Stimulated activated CD8-positive, alpha-beta memory T cell treated with anti-CD3 and anti-CD28 coated beads, Interleukin-12 subunit alpha, Interleukin-12 subunit beta, amount 100 ng/mL, for 4 hours (primary cell): ENCODE data around the gene CDRT15.
"Not testable (repeated sequence)": the region's sequence is repeated elsewhere in the genome, so short reads cannot be mapped to it uniquely, and the experiment has no call there.

Experiments used
- DNase-seq: peaks from one replicate; pipeline ENCODE4 v3.0.0-alpha.2; 2020; ENCODE audit warnings: low read depth

The CDRT15 gene

DNA sequence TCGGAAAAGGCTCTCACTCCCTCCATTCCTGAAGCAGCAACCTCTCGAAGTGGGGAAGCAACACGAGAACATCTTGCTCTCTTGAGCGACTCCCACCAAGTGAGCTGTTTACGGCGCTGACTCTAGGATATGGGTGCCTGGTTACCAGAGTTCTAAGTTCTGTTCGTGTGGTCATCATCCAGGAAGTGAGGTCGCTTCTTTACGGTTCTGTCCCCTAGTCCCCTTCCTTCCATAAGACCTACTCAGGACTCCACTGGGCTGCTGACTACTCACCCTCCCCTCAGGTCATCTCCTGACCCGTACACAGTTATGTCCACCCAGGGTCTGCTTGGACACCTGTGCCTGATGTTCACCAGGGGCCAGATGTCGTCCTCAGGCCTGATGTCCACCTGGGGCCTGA is at the start of gene CDRT15:
Gene CDRT15, minus strand, starts transcription at position 101 of the 400 bp plus-strand sequence. Its CDS starts 29 bp downstream, at position 72.
- not testable (repeated sequence) for DNase-seq

DNA sequence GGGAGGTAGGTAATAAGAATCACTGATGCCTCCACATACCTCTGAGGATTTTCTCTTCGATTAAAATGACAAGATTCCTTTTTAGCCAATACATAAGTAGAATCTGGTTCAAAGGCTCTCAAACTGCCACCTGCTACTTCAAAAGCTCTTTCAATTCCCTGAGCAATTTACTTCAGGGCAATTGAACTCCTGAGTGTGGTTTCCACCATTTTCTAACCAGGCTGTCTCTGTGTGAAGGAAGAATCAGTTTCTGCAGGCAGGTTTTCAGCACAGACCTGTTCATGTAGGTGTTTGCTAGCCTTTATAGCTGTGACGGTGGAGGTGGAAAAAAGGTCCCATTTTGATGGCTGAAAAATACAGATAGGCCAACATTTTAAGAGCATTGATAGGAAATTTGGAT is 46.1 kb upstream of the CDRT15 start:
- DNase-seq = no peak

DNA sequence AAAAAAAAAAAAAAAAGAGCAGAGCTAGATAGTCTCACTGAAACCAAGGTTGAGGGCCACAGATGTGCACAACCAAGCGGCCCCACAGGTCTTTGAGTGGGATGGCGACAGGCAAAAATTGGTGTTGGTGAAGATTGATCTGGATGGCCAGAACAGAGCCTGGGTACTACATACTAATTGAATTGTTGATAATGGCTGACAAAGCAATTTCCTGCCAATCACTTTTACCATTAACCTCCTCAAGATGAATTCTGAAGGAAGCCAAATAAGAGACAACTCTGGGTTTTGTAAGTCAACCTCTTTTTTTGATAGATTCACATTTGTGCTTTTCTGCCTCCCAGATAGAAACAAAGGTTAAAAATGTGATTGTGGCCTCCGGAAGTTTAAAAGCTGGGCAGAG is 44.9 kb upstream of the CDRT15 start:
- DNase-seq = no peak

DNA sequence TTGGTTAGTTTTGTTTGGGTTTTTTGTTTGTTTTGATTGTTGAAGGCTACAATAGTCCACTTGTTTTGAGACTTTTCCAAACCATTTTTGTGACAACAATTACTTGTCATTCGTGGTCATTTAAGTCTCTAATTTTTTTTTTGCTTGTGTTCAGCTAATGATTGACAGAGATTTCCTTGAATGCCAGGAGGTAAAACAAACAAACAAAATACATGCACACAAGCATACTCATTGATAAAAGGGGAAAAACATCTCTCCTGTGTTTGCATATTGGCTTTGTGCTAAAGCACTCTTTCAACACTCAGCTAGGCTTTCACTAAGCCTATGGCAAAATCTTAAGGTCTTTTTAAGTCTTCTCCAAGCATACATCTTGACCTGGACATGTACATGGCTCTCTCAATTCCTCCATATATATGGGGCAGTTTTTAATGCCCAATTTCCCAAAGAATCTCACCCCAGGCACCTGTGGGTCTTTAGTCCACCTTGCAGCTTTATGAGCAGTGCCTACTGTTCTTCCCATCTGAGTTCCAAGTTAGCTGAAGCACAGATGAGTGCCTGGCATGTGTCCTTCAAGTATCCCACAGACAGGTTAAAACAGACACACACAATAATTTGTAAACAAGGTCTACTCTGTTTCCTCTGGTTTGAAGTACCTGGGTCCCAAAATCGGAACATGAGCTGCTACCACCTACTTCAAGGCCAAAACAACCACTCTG is 40.0 kb upstream of the CDRT15 start:
- no peak for DNase-seq

DNA sequence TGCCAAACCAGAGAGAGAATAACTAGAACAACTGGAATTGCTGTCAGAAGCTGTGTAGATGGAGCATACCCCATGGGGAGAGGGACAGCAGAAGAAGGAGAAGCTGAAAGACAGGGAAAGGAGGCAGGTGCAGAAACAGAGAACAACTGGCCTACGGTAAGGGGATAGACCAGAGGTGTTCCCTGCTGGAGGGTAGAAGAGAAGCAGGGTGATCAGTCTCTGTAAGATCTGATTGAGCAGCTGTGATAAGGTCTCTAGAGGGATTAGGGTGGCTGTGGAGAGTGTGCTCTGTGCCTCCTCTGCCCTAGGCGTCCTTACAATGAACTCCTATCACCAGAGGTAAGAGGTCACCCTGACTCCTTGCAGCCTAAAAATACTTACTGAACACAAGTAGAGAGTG is 33.8 kb upstream of the CDRT15 start:
- DNase-seq = no peak

DNA sequence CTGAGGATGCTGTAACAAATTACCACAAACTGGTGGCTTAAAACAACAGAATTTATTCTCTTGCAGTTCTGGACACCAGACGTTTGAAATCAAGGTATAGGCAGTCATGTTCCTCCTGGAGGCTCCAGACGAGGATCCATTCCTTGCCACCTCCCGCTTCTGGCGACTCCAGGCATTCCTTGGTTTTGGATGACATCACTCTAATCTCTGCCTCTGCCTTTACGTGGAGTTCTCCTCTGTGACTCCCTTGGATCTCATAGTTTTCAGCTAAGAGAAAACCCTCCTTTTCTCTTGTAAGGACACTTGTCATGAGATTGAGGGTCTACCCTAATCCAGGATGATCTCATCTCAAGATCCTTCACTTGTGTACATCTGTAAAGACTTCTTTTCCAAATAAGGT is 32.8 kb upstream of the CDRT15 start:
- DNase-seq = no peak

DNA sequence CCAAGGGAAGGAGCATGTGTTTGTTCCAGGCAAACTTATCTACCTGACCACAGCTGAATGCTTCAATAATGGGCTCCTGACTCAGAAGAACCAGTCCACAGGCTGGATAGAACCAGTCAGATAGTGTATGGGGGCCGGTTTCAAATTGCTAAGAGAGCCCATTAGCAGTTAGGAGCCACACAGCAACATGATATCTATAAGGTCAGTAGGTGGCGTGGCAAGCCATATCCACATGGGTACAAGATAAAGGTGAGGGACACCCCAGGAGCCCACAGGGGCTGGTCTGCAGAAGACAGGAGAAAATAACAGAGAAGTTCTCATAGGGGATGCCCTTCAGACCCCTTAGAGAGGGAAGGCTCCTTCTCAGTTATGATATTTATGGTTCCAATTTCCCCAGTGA is 31.6 kb upstream of the CDRT15 start:
- no peak for DNase-seq

DNA sequence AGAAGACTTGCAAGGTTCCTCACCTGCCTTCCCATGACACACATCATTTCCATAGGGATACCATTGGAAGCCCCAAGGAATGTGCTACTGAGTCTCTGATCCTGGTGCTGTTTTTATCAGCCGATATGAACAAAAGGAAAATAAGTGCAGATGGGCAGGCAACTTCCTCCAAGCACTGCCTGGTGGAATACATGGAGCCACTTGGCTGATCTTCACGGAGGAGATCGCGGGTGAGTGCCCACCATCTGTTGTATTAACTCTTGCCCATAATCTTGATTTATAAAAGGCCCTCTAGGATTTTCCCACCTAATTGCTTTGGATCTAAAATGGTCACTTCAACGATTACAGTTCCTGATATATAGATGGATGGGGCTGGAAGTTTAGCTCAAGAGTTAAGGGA is 24.7 kb upstream of the CDRT15 start:
- DNase-seq = no peak

DNA sequence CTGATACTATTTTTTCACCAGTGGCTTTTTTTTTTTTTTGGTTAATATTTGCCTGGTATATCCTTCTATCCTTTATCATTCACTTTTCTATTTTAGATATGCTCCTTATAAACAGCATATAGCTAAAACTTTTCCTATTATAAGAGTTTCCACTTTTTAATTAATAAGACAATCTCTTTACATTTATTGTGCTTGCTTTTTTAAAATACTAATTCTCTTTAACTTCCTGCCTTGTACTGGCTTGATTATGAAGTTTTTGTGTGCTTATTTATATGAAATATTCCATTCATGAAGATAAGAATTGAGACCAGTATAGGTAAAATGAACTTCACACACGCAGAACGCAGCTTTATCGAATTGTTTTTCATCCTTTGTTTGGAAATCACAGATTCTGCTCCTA is 9.0 kb upstream of the CDRT15 start:
- DNase-seq = no peak

DNA sequence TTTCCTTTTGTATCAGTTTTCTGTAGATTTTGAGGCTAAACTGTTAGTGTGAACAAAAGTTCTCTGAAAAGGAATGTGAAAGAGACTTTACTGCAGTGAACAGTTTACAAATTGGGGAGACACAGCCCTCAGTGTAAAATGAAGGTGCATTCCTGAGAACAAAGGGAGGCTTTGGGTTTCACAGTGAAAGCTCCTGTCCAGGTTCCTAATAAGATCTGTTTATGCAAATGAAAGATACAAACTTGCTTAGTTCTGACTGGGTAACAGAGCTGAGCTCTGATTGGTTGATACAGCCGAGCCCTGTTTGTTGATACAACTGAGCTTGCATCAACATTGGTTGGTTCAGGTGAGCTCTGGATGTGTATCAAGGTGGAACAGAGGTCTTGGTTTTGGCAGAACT is 8.3 kb upstream of the CDRT15 start:
- no peak for DNase-seq

DNA sequence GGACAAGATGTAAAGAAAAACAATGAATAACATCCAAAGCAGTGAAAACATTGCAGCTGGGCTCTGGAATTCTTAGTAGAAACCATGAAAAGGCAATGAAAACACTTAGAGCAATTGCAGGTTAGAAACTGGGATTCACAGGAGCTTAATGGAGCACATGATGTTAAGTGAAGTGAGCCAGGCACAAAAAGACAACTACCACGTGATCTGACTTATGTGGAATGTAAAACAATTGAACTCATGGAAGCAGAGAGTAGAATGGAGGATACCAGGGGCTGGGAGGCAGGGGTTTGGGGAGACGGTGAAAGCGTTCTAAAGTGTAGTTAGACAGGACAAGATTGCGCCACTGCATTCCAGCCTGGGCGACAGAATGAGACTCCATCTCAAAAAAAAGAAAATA is 2.6 kb upstream of the CDRT15 start:
- DNase-seq = not testable (repeated sequence)

DNA sequence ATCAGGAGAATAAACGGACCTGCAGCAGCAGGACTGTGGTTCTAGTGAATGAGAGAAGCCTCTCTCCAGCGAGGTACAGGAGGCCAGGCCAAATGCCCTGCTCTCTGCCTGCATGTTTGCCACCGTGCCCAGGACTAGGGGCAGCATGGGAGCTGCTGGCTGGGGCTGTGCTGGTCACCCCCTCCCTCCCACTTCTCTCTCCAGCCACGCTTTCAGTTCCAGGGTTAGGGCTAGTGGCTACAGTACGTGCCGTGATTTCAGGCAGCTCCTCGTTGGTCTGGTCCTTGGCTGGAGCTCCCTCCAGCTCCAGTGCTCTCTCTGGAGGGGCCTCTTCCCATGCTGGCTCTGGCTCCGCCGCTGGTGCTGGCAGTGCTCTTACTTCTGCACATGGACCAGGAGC is 630 bp downstream of the CDRT15 start:
- not testable (repeated sequence) for DNase-seq

DNA sequence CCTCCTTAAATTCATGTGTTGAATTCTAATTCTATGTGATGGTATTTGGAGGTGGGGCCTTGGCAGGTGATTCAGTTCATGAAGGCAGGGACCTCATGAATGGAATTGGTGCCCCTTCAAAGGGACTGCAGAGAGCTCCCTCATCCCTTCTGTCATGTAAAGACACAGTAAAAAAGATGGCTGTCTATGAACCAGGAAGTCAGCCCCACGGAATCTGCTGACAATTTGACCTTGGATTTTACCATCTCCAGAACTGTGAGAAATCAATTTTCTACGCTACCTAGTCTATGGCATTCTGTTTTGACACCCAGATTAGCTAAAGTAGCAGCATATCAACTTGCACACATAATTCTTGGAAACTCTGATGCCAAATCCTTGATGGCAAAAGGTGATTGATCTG is 1.6 kb downstream of the CDRT15 start:
- DNase-seq = not testable (repeated sequence)

DNA sequence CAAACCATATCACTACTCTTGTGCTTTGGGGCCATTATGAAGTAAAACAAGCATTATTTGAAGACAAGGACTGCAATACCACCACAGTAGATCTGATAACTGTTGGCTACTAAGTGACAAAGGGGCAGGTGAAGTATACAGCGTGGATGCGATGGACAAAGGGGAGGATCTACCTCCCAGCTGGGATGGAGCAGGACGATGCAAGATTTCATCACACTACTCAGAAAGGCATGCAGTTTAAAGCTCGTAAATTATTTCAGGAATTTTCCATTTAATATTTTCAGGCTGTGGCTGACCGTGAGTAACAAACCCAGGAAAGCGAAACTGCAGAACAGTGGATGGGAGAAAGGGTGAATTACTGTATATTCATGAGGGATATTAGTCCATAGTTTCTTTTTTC is 5.5 kb downstream of the CDRT15 start:
- DNase-seq = not testable (repeated sequence)

DNA sequence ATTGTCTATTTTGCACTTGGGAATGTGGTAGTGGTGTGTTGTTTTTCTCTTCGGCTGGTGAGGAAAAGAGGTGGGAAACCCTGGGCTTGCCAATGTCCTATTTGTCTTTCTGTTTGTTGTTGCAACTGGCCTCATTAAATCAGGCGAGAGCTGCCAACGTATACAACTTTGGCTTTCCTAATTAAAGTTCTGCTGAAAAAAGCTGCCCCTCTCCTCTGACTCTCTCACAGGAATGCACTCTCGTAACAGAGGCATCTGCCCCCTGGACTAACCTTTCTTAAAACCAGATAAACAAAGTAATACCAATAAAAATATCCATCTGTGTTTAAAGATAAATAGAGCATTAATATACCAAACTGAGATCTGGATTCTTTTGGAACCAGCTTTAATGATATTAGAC is 7.8 kb downstream of the CDRT15 start:
- no peak for DNase-seq

DNA sequence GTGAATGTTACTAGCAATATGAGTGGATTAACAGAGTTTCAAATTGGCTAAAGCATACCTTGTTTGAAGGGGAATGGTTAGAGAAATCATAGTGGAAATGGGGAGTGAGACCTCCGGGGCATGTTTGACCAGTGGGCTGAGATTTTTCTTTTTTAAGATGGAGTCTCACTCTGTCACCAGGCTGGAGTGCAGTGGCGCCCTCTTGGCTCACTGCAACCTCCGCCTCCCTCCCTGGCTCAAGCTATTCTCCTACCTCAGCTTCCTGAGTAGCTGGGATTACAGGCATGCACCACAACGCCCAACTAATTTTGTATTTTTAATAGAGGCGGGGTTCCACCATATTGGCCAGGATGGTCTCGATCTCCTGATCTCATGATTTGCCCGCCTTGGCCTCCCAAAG is 9.6 kb downstream of the CDRT15 start:
- no peak for DNase-seq

DNA sequence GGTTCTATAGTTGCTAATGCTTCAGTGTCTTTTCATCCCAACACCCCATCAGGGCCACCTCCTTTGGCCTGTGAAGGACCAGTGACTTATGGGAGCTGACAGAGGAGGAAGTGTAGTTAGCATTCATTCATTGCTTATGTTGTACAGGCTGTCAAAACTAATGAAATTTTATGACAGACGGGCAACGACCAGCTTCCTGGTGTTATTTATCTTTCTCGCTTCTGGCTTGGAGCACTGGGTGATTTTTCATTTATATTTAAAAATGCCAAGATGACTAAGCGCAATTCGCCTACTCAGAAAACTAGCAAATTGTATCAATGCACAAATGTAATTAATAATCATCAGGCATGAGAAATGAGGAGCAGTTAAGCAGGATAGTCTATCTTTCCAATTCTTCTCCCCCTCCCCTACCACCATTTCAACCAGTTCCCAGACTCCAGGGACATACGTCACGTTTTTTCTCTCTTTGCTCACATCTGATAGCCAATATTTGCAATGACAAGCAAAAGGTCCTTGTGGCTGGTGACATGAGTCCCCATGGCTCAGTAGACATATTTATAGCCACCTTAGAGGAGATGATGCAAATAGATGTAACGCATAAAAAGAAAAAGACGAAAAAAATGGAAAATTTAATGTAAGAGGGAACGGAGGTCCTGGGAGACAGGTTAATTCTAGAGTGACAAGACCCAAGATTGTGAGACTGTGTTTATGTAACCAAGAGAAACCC is 11.2 kb downstream of the CDRT15 start:
- no peak for DNase-seq

DNA sequence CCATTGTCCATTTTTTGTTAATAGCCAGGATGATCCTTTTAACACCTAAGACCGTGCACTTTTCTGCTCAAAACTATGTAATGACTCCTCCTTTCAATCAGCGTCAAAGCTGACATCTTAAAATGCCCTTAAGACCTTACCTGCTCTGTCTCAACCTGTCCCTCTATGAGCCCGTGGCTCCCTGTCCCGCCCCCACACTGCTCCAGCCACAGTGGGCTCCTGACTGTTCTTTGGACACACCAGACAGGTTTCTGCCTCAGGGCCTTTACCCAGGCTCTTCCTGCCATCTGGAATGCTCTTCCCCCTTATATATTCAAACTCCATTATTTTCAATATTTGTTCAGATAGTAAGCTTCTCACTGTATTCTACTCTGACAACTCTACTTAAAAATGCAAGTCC is 14.1 kb downstream of the CDRT15 start:
- no peak for DNase-seq

DNA sequence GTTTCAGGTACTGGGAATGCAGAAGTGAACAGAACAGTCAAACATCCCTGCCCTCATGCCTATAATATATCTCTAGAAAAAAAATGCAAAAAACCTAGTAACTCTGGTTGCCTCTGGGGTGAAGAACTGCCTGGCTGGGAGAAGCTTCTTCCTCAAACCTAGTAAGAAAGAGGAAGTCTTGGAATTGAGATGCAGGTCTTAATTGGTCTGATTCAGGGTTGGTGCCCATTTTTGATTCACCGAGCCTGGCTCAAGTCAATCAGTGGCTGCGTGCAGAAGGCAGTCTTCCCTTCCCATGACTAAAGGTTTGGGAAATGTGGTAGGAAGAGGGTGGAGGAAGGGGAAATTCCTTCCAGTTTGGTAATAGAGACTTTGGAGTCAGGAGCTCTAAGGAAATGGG is 22.4 kb downstream of the CDRT15 start:
- no peak for DNase-seq

DNA sequence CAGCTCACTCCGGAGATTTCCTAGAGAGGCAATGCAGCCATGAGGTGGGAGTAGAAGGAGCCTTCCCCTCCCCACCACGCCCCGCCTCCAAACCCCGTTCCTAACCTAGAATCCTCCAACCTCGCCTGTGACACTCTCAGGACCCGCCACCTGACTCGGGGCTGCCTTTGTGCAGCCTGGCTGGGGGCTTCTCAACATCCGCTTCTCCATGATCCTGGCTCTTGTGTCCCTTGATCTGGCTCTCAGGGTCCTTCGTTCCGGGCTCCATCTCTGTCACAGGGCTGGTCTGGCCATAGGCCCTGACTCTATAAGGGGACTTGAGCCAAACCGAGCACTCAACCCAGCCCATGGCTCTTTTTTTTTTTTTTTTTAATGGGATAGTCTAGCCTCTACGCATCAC is 24.3 kb downstream of the CDRT15 start:
- no peak for DNase-seq

DNA sequence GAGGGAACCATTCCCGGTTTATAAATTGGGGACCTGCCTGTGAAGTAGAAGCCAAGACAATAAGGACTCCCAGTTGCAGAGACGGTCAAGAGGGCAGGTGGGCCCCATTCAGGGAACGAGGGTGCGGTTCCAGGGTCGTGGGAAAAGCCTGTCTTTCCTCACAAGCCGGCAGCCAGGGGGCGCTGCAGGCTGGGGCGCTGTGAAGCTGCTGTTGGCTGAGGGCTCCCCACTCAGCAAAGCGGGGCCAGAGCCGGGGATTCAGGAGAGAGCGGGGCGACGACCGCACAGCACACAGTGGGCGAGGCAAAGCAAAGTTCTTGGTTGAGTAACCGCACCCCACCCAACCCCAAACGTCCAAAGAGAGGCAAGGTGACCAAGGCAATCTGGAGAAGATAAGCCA is 24.9 kb downstream of the CDRT15 start:
- no peak for DNase-seq

DNA sequence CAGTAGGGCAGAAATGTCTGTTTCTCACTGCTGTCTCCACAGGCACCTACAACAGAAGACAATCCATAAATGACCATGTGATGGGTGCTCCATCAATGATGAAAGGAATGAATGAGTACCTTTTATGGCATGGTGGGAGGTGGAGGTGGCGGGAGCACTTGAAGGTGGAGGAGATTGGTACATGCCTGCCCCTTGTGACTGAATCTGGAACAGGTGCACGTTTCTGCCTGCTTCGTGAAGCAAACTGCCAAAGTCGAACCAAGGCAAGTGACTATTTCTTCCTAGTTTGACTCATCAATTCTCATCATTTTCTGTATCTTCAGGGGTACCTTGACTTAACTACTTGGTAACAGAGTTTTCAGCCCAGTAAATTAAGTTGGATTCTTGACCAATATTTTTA is 25.4 kb downstream of the CDRT15 start:
- no peak for DNase-seq

DNA sequence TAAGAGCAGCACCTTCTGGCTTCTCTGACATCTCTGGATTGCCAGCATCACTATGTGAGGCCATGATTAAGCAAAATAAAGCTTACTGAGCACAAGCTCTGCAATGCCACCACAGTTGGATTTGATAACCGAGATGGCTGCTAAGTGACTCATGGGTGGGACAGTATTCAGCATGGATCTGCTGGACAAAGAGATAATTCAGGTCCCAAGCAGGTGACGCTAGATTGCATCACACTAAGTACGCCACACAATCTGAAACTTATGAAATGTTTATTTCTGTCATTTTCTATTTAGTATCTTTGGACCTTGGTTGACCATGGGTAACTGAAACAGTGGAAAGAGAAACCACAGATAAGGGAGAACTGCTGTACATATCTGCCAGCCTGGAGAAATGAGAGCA is 27.4 kb downstream of the CDRT15 start:
- no peak for DNase-seq

DNA sequence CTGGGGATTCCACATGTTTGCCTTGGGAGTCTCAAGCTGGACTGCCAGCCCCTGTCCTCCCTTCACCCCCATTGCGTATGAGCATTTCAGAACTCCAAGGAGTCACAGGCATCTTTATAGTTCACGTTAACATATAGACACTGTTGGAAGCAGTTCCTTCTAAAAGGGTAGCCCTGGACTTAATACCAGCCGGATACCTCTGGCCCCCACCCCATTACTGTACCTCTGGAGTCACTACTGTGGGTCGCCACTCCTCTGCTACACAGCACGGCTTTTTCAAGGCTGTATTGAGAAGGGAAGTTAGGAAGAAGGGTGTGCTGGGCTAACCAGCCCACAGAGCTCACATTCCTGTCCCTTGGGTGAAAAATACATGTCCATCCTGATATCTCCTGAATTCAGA is 28.9 kb downstream of the CDRT15 start:
- DNase-seq = no peak
